ENCODE data around the gene GPS1.
A peak's percentile ranks its signal among the peaks of the same experiment; 100 is the strongest.

GPS1 gene

GRCh38 chr17:82014971-82015310, 36.8 kb upstream of the GPS1 start:
- DNase-seq (ENCODE audit: low read depth in 2 of 2) = no peak

GRCh38 chr17:82015311-82015971, 36.3 kb upstream of the GPS1 start:
- no peak for DNase-seq (ENCODE audit: low read depth in 2 of 2)

- DNase-seq (ENCODE audit: low read depth in 2 of 2) = no peak
These were observed 35.4 kb upstream of the GPS1 start for GRCh38 chr17:82016061-82016874.

DNA sequence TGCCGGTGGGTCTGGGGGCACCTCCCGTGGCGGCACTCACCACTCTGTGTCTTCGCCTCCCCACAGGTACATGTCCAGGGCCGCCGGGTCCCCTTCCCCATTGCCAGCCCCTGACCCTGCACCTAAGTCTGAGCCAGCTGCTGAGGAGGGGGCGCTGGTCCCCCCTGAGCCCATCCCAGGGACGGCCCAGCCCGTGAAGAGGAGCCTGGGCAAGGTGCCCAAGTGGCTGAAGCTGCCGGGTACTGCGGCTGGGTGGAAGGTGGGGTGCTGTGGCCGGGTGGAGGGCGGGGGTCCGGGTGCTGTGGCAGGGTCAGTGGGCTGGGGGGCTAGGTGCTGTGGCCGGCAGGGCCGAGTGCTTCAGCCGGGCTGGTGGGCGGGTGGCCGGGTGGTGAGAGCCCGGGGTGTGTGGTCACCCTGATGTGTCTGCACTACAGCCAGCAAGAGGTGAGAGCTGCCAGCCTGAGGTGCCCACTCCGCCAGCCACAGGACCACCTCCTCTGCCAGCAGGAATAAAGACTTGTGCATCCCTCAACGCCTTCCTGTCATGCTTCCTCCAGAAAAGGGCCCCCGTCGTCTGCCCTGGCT, 34.7 kb upstream of the GPS1 start:
- no peak for DNase-seq (ENCODE audit: low read depth in 2 of 2)

GRCh38 chr17:82017612-82018151, 34.0 kb upstream of the GPS1 start:
- no peak for DNase-seq (ENCODE audit: low read depth in 2 of 2)

DNA sequence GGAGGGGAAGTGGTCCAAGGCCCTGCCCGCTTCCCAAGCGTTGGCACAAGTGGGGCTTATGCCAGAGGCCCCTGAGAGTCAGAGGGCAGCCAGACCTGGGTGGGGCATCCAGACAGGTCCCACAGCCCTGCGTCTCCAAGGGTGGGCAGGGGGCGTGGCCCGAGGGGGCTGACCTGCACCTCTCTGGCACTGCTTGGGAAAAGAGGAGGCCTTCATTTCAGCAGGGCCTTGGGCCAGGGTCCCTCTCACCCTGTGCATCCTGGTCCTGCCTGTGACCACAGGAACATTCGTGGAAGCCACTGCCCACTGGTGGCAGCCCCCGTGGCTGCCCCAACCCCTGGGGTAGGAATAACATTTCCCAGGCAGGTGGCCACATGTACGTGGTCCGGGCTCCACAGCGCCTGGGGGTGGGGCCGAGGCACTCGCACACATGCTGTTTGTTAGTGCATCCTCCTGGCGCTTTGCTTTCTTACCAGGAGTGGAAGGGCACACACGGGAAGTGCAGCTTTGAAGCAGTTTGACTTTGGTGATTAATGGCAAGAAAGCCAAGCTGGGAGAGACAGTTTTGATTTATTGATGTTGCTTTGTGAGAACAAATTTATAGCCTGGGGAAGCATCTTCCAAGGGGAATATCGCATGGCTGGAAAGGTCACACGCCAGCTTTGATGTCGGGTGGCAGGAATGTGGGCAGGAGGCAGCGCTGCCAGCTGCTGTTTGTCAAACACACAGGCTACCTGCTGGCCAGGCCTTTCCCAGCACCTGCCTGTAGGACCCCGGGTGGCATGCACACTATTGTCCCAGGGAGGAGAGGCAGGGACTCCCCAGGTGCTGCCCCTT, 33.3 kb upstream of the GPS1 start:
- no peak for DNase-seq (ENCODE audit: low read depth in 2 of 2)

GRCh38 chr17:82018989-82019689, 32.6 kb upstream of the GPS1 start:
- DNase-seq (ENCODE audit: low read depth in 2 of 2) = no peak

- peak; percentile 29 to 39 for DNase-seq (ENCODE audit: low read depth in 2 of 2)
These were observed 31.8 kb upstream of the GPS1 start for GRCh38 chr17:82019690-82020571.

GRCh38 chr17:82020572-82021106, 31.1 kb upstream of the GPS1 start:
- DNase-seq (ENCODE audit: low read depth in 2 of 2) = no peak

GRCh38 chr17:82021107-82021899, 30.4 kb upstream of the GPS1 start:
- DNase-seq (ENCODE audit: low read depth in 2 of 2) = peak in 1 of 2 donors; percentile 23

GRCh38 chr17:82021900-82022309, 29.8 kb upstream of the GPS1 start:
- no peak for DNase-seq (ENCODE audit: low read depth in 2 of 2)

DNA sequence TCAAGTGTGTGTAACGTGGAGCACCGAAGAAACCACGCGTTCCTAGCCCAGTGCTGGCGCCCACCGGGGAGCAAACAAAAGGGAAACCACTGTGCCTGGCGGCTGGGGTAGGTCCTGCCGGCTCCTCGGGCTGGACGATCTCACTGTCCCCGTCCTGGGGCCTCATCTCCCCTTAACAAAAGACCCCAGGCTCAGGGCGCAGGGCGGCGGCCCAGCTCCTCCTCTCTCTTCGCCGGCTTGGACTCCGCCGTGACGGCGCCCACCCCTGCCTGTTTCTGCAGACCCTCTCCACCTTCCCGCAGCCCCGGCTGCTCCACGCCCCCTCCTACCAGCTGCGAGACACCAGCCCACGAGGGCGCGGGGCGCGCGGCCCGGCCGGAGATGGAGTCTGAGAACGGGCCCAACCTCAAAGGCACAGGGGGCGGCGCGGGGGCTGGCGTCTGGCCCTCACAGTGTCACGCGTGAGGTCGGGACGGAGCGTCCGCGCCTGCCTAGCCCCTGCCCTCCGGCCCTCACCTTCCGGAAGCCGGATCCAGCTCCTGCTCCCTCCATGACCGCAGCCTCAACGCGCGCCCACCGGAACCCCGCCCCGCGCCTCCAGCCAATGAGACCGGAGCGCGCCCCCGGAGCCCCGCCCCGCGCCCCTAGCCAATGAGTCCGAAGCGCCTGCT, 29.3 kb upstream of the GPS1 start, which contains the start of gene CENPX:
Gene CENPX (minus strand): TSS at position 569 of the 671 bp plus-strand sequence. CDS start 17 bp downstream, at position 552.
- DNase-seq (ENCODE audit: low read depth in 2 of 2) = no peak

- DNase-seq (ENCODE audit: low read depth in 2 of 2) = peak; percentile 99 to 100
These were observed 28.7 kb upstream of the GPS1 start, which contains the start of gene LRRC45 for GRCh38 chr17:82022981-82023446. Gene LRRC45, plus strand, starts transcription at chr17:82023305. Its CDS starts 339 bp downstream, at chr17:82023644.

- DNase-seq (ENCODE audit: low read depth in 2 of 2) = no peak
These were observed 28.1 kb upstream of the GPS1 start for GRCh38 chr17:82023447-82024241.

- DNase-seq (ENCODE audit: low read depth in 2 of 2) = no peak
These were observed 26.8 kb upstream of the GPS1 start for GRCh38 chr17:82024859-82025258.

DNA sequence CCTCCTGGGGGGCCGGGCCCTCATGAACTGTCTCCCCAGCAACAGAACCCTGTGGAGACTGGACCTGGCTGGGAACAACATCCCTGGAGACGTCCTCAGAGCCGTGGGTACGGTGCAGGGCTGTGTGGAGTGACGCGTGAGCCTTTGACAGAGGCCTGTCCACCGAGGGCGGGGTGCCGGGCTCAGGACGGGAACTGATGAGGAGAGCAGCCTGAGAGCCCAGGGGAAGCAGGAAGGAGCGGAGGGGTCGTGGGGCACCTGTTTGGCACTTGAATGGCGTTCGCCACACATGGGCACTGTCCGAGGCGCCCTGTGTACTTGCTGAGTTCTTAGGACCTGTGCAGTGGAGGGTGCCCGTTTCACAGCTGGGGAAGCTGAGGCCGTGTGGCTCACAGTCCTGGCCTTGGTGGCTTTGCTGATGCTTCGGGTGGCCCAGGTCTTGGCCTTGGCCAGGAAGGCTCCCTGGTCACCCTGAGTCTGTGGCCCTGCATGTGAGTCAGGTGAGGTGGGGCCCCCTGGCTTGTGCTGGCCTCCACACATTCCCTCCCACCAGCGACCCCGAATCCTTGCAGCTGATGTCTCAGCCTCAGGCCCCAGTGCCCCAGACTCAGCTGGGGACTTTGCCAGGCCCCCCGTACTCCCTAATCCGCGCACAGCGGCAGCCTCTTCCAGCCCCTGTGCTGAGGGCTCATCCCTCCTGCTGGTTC, 26.1 kb upstream of the GPS1 start:
- no peak for DNase-seq (ENCODE audit: low read depth in 2 of 2)

DNA sequence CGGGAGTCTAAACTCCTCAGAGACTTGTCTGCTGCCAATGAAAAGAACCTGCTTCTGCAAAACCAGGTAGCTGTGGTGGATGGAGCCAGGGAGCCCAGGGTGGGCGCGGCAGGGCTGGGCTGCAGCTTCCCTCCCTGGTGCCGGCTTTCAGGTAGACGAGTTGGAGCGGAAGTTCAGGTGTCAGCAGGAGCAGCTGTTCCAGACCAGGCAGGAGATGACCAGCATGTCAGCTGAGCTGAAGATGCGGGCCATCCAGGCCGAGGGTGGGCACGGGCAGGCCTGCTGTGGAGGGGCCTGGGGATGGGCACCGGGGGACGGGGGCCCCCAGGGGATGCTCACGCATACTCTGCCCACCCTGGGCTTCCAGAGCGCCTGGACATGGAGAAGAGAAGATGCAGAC, 23.5 kb upstream of the GPS1 start:
- no peak for DNase-seq (ENCODE audit: low read depth in 2 of 2)
